ENCODE measurements around the gene CNN3. TPM values are rescaled to one million over a fixed set of nuclear protein-coding genes. Genes with fewer than 3 reads are reported as not detected.

CNN3 gene
- total RNA-seq, 4 donors from 2014 or later: 22.4 to 96.2 (median 59.7) TPM

- 67 to 82% methylated on average over 1 to 8 of the region's 8 CpGs for WGBS, 2 donors (ENCODE audit: low coverage in 1 of 2)
- Histone ChIP-seq H3K27me3 (no peaks in the 10 kb centered on the region), H3K36me3 (no peaks in the 10 kb centered on the region), H3K9me3 (no peaks in the 10 kb centered on the region), H3K4me1 (peaks cover 12 to 23% (median 14%) of the 10 kb centered on the region in 4 donors), H3K4me3 (no peak overlapping the region), H3K27ac (peak overlapping the region in 2 of 4 donors; percentile 77 to 86)
- no peak for DNase-seq
- in situ Hi-C loops (cut with MboI; ENCODE audit: low pct_ligation_motif_present in 1 of 4, low pct_unique_long_range_greater_than_20kb in 1 of 4, low sequenced_read_pairs in 3 of 4) (no loop called here), intact Hi-C loops (cut with DNase I; ENCODE audit: low total_unique reads) (no loop called here)
- TF ChIP-seq POLR2A (IDR thresholded peaks at IDR 0.05) (no peak), EP300 (IDR thresholded peaks at IDR 0.05; ENCODE audit: low read depth) (no peak), CTCF (IDR thresholded peaks at IDR 0.05) (no peak), POLR2AphosphoS5 (IDR thresholded peaks at IDR 0.05) (no peak)
These were observed 37.0 kb upstream of the CNN3 start for GRCh38 chr1:94963864-94964263.

- intact Hi-C loops (cut with DNase I; ENCODE audit: low total_unique reads): no loop called here
- H3K4me3 ChIP-seq: peak overlapping the region in 3 of 4 donors; percentile 15 to 50 (median 25)
- H3K36me3 ChIP-seq: no peaks in the 10 kb centered on the region
- in situ Hi-C loops (cut with MboI; ENCODE audit: low pct_ligation_motif_present in 1 of 4, low pct_unique_long_range_greater_than_20kb in 1 of 4, low sequenced_read_pairs in 3 of 4): no loop called here
- H3K4me1 ChIP-seq: peaks cover 12 to 23% (median 14%) of the 10 kb centered on the region in 4 donors
- H3K27me3 ChIP-seq: no peaks in the 10 kb centered on the region
- no peaks in the 10 kb centered on the region for H3K9me3 ChIP-seq
- 12 to 13% methylated on average over 2 to 10 of the region's 10 CpGs for WGBS, 2 donors (ENCODE audit: low coverage in 1 of 2)
- peak; percentile 60 for DNase-seq
- TF ChIP-seq CTCF (IDR thresholded peaks at IDR 0.05) (no peak), POLR2AphosphoS5 (IDR thresholded peaks at IDR 0.05) (peak in 2 of 3 donors; percentile 29 to 64), EP300 (IDR thresholded peaks at IDR 0.05; ENCODE audit: low read depth) (no peak), POLR2A (IDR thresholded peaks at IDR 0.05) (peak; percentile 34)
- peak overlapping the region; percentile 63 to 86 (median 74) for H3K27ac ChIP-seq
These were observed 35.7 kb upstream of the CNN3 start for GRCh38 chr1:94962409-94963265.

DNA sequence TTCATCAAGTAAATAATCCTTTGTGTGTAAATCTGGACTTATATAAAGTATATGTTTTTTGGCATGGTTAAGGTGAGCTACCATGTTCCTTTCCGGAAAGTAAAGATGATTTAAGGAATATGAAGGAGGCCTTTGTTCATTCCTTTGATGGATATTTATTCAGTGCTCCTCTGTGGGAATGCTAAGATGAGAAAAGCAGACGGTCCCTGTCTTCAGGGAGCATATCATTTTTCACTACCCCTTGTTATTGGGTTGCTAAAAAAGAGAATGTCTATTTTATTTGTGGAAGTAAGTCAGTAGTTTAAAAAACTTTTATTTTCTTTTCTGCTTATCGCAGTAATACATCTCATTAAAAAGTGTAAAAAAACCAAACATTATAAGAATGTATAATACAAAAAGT lies 35.1 kb upstream of the CNN3 start:
- Histone ChIP-seq H3K27me3 (no peaks in the 10 kb centered on the region), H3K27ac (peak overlapping the region; percentile 63 to 86 (median 74)), H3K4me3 (no peak overlapping the region), H3K9me3 (no peaks in the 10 kb centered on the region), H3K4me1 (peaks cover 12 to 23% (median 14%) of the 10 kb centered on the region in 4 donors), H3K36me3 (no peaks in the 10 kb centered on the region)
- WGBS, 2 donors (ENCODE audit: low coverage in 1 of 2): 62 to 74% methylated on average over 3 of the region's 3 CpGs
- intact Hi-C loops (cut with DNase I; ENCODE audit: low total_unique reads): no loop called here
- in situ Hi-C loops (cut with MboI; ENCODE audit: low pct_ligation_motif_present in 1 of 4, low pct_unique_long_range_greater_than_20kb in 1 of 4, low sequenced_read_pairs in 3 of 4): no loop called here
- DNase-seq: no peak
- TF ChIP-seq POLR2AphosphoS5 (IDR thresholded peaks at IDR 0.05) (no peak), EP300 (IDR thresholded peaks at IDR 0.05; ENCODE audit: low read depth) (no peak), POLR2A (IDR thresholded peaks at IDR 0.05) (no peak), CTCF (IDR thresholded peaks at IDR 0.05) (no peak)

- Histone ChIP-seq H3K27me3 (no peaks in the 10 kb centered on the region), H3K4me3 (no peak overlapping the region), H3K9me3 (no peaks in the 10 kb centered on the region), H3K27ac (peak overlapping the region; percentile 63 to 86 (median 74)), H3K36me3 (no peaks in the 10 kb centered on the region), H3K4me1 (peaks cover 12 to 24% (median 15%) of the 10 kb centered on the region in 4 donors)
- 57 to 81% methylated on average over 7 of the region's 7 CpGs for WGBS, 2 donors (ENCODE audit: low coverage in 1 of 2)
- DNase-seq: no peak
- TF ChIP-seq POLR2A (IDR thresholded peaks at IDR 0.05) (no peak), EP300 (IDR thresholded peaks at IDR 0.05; ENCODE audit: low read depth) (no peak), POLR2AphosphoS5 (IDR thresholded peaks at IDR 0.05) (no peak), CTCF (IDR thresholded peaks at IDR 0.05) (no peak)
- intact Hi-C loops (cut with DNase I; ENCODE audit: low total_unique reads): no loop called here
- in situ Hi-C loops (cut with MboI; ENCODE audit: low pct_ligation_motif_present in 1 of 4, low pct_unique_long_range_greater_than_20kb in 1 of 4, low sequenced_read_pairs in 3 of 4): no loop called here
These were observed 34.7 kb upstream of the CNN3 start for GRCh38 chr1:94961582-94961981.

Data from transverse colon (tissue), 4 donors.